PC-9 (cell line): ENCODE results near the gene GPR179.

Experiments used
- CTCF ChIP-seq: fragments of 200-600 bp; sonication (generic); conservative IDR thresholded peaks from 2 replicates; pipeline ENCODE4 v1.6.1; 2017; ENCODE audit warnings: mixed run types, antibody characterized with exemption, mild to moderate bottlenecking, moderate library complexity
- EZH2 ChIP-seq: fragments of 200-600 bp; sonication (generic); IDR thresholded peaks from 2 replicates; pipeline ENCODE4 v1.8.0; 2017; ENCODE audit warnings: antibody characterized with exemption, low read depth

GRCh38 chr17:38353668-38354067, 9.9 kb upstream of the GPR179 start:
- TF ChIP-seq CTCF, result no peak
- TF ChIP-seq EZH2, result no peak
